GM23338 (cell line): ENCODE measurements around the gene NADK2. TPM values are rescaled to one million over a fixed set of nuclear protein-coding genes. Genes with fewer than 3 reads are reported as not detected.

Experiments used
- ATAC-seq: fragments of 200-7000 bp; cut with Tn5 transposase; 3 replicates; pipeline ENCODE4 v1.9.1; 2020
- DNase-seq: peaks from one replicate; pipeline ENCODE4 v3.0.0-alpha.2; 2015; ENCODE audit warnings: low spot score
- H2AFZ ChIP-seq: fragments of 200-600 bp; sonication (generic); 2 replicates; pipeline ENCODE4 v1.8.0; 2016; ENCODE audit warnings: antibody characterized with exemption, mild to moderate bottlenecking, moderate library complexity
- H3F3A ChIP-seq: fragments of 200-600 bp; sonication (generic); replicated peaks from 2 replicates; pipeline ENCODE4 v1.8.0; 2017; ENCODE audit warnings: antibody characterized with exemption, mixed run types, low read depth
- H3K27ac ChIP-seq: fragments of 200-600 bp; sonication (generic); 2 replicates; pipeline ENCODE4 v1.6.1; 2016; ENCODE audit warnings: low read depth
- H3K27me3 ChIP-seq: fragments of 200-600 bp; sonication (generic); 2 replicates; pipeline ENCODE4 v1.8.0; 2016; ENCODE audit warnings: mild to moderate bottlenecking, mixed run types, moderate library complexity; ENCODE audit not compliant: insufficient read depth
- H3K36me3 ChIP-seq: fragments of 200-600 bp; sonication (generic); 2 replicates; pipeline ENCODE4 v1.8.0; 2016; ENCODE audit warnings: mild to moderate bottlenecking; ENCODE audit not compliant: insufficient read depth
- H3K4me1 ChIP-seq: fragments of 200-600 bp; sonication (generic); 2 replicates; pipeline ENCODE4 v1.8.0; 2016; ENCODE audit warnings: mild to moderate bottlenecking, moderate library complexity; ENCODE audit not compliant: insufficient read depth
- H3K4me2 ChIP-seq: fragments of 200-600 bp; sonication (generic); 2 replicates; pipeline ENCODE4 v1.7.1; 2017; ENCODE audit warnings: mixed run types
- H3K4me3 ChIP-seq: fragments of 200-600 bp; sonication (generic); 2 replicates; pipeline ENCODE4 v1.6.1; 2016; ENCODE audit warnings: mixed run types
- H3K79me2 ChIP-seq: fragments of 200-600 bp; sonication (generic); replicated peaks from 2 replicates; pipeline ENCODE4 v1.8.0; 2017; ENCODE audit warnings: mild to moderate bottlenecking; ENCODE audit not compliant: insufficient read depth
- H3K9me2 ChIP-seq: fragments of 200-600 bp; sonication (generic); 2 replicates; pipeline ENCODE4 v1.8.0; 2017; ENCODE audit not compliant: insufficient read depth
- H4K20me1 ChIP-seq: fragments of 200-600 bp; sonication (generic); replicated peaks from 2 replicates; pipeline ENCODE4 v1.8.0; 2017; ENCODE audit warnings: mild to moderate bottlenecking; ENCODE audit not compliant: insufficient read depth
- H3K27ac Mint-ChIP-seq: 2 replicates; pipeline ENCODE4 v1.8.0; 2020; ENCODE audit warnings: inconsistent platforms, mild to moderate bottlenecking, moderate library complexity, mixed read lengths
- H3K27me3 Mint-ChIP-seq: 3 replicates; pipeline ENCODE4 v1.8.0; 2022; ENCODE audit warnings: low read depth, mild to moderate bottlenecking, moderate library complexity, mixed read lengths, inconsistent platforms; ENCODE audit not compliant: insufficient read depth, poor library complexity
- H3K36me3 Mint-ChIP-seq: 3 replicates; pipeline ENCODE4 v1.8.0; 2021; ENCODE audit warnings: low read depth, mild to moderate bottlenecking, inconsistent platforms, moderate library complexity, mixed read lengths
- H3K4me1 Mint-ChIP-seq: 3 replicates; pipeline ENCODE4 v1.8.0; 2020; ENCODE audit warnings: mild to moderate bottlenecking, inconsistent platforms, mixed read lengths
- H3K4me3 Mint-ChIP-seq: 3 replicates; pipeline ENCODE4 v1.8.0; 2021; ENCODE audit warnings: moderate library complexity, mild to moderate bottlenecking, inconsistent platforms, mixed read lengths
- H3K9me3 Mint-ChIP-seq: 3 replicates; pipeline ENCODE4 v1.8.0; 2020; ENCODE audit warnings: moderate library complexity, mild to moderate bottlenecking, inconsistent platforms, mixed read lengths
- CREB1 ChIP-seq: fragments of 250-450 bp; sonication (Bioruptor Pico); IDR thresholded peaks from 2 replicates; pipeline ENCODE4 v1.5.0; 2020; ENCODE audit warnings: low read depth, mild to moderate bottlenecking, moderate library complexity
- ETS1 ChIP-seq: IDR thresholded peaks from 2 replicates; pipeline ENCODE4 v1.6.1; 2016; ENCODE audit warnings: antibody characterized with exemption
- EZH2 ChIP-seq: fragments of 200-600 bp; sonication (generic); IDR thresholded peaks from one replicate; pipeline ENCODE4 v1.8.0; 2017; ENCODE audit warnings: antibody characterized with exemption, mild to moderate bottlenecking, low read depth; ENCODE audit not compliant: unreplicated experiment
- EZH2phosphoT487 ChIP-seq: fragments of 200-600 bp; sonication (generic); IDR thresholded peaks from one replicate; pipeline ENCODE4 v1.8.1; 2018; ENCODE audit warnings: antibody characterized with exemption; ENCODE audit not compliant: unreplicated experiment
- JUNB ChIP-seq: IDR thresholded peaks from one replicate; pipeline ENCODE4 v1.6.1; 2016; ENCODE audit warnings: antibody characterized with exemption; ENCODE audit not compliant: unreplicated experiment
- NANOG ChIP-seq: IDR thresholded peaks from 2 replicates; pipeline ENCODE4 v1.6.1; 2016; ENCODE audit warnings: antibody characterized with exemption, borderline replicate concordance
- POLR2AphosphoS5 ChIP-seq: IDR thresholded peaks from 2 replicates; pipeline ENCODE4 v1.6.1; 2016; ENCODE audit warnings: antibody characterized with exemption, low read depth
- STAT1 ChIP-seq: IDR thresholded peaks from one replicate; pipeline ENCODE4 v1.6.1; 2016; ENCODE audit warnings: antibody characterized with exemption; ENCODE audit not compliant: unreplicated experiment
- ZNF114 ChIP-seq: fragments of 250-450 bp; sonication (Bioruptor Pico); IDR thresholded peaks from 2 replicates; pipeline ENCODE4 v1.5.0; 2020; ENCODE audit warnings: mild to moderate bottlenecking, moderate library complexity
- ZNF331 ChIP-seq: fragments of 250-450 bp; sonication (Bioruptor Pico); IDR thresholded peaks from 2 replicates; pipeline ENCODE4 v1.5.0; 2020; ENCODE audit warnings: low read depth, mild to moderate bottlenecking, moderate library complexity
- ZNF462 ChIP-seq: fragments of 250-450 bp; sonication (Bioruptor Pico); IDR thresholded peaks from 2 replicates; pipeline ENCODE4 v1.5.0; 2020; ENCODE audit warnings: mild to moderate bottlenecking, moderate library complexity
- polyA plus RNA-seq: library from polyadenylated mRNA; unstranded; fragments of >200 nt; fragmentation: Nextera tagmentation; extraction: Ambion mirVana; gene quantifications from 2 replicates; pipeline ENCODE4 v1.2.1, GENCODE V29; 2016
- total RNA-seq: library from RNA; depleted of rRNA; stranded (reverse); fragments of >200 nt; shearing (Covaris generic); gene quantifications from 2 replicates; pipeline ENCODE4 v1.2.3, GENCODE V29; 2014
- TF ChIP-seq, protein P1 (sequence below): IDR thresholded peaks from one replicate; pipeline ENCODE4 v1.6.1; 2018; ENCODE audit warnings: antibody characterized with exemption; ENCODE audit not compliant: unreplicated experiment
- TF ChIP-seq, protein P2 (sequence below), 2 experiments: fragments of 200-600 bp in 1 of 2; sonication (generic) in 1 of 2; conservative IDR thresholded peaks; 2 replicates each; pipeline versions ENCODE4 v1.5.1 to v1.6.1; 2016 to 2017; ENCODE audit warnings: antibody characterized with exemption in 2 of 2, low read depth in 2 of 2, mild to moderate bottlenecking in 2 of 2, moderate library complexity in 1 of 2

Gene NADK2
- total and polyA plus RNA-seq, 2 experiments from 2014 or later: 4.5 to 16.0 TPM

- no peak overlapping the region for H3K4me2 ChIP-seq
- no peaks in the 10 kb centered on the region for H3K9me2 ChIP-seq
- H3K27ac ChIP-seq: no peak overlapping the region
- no peaks in the 10 kb centered on the region for H3K36me3 ChIP-seq
- H3K4me3 ChIP-seq: no peak overlapping the region
- no peaks in the 10 kb centered on the region for H3K79me2 ChIP-seq
- ATAC-seq (no peak), DNase-seq (no peak)
- no peak overlapping the region for H2AFZ ChIP-seq
- no peaks in the 10 kb centered on the region for H3K27me3 ChIP-seq
- no peaks in the 10 kb centered on the region for H4K20me1 ChIP-seq
- no peak overlapping the region for H3K4me3 Mint-ChIP-seq
- H3K4me1 ChIP-seq: no peaks in the 10 kb centered on the region
- no peaks in the 10 kb centered on the region for H3K36me3 Mint-ChIP-seq
- H3K27ac Mint-ChIP-seq: no peak overlapping the region
- no peaks in the 10 kb centered on the region for H3K27me3 Mint-ChIP-seq
- no peaks in the 10 kb centered on the region for H3K4me1 Mint-ChIP-seq
- no peak for TF ChIP-seq POLR2AphosphoS5
- no peak for TF ChIP-seq ETS1
- no peak for TF ChIP-seq NANOG
- TF ChIP-seq, protein P1, sequence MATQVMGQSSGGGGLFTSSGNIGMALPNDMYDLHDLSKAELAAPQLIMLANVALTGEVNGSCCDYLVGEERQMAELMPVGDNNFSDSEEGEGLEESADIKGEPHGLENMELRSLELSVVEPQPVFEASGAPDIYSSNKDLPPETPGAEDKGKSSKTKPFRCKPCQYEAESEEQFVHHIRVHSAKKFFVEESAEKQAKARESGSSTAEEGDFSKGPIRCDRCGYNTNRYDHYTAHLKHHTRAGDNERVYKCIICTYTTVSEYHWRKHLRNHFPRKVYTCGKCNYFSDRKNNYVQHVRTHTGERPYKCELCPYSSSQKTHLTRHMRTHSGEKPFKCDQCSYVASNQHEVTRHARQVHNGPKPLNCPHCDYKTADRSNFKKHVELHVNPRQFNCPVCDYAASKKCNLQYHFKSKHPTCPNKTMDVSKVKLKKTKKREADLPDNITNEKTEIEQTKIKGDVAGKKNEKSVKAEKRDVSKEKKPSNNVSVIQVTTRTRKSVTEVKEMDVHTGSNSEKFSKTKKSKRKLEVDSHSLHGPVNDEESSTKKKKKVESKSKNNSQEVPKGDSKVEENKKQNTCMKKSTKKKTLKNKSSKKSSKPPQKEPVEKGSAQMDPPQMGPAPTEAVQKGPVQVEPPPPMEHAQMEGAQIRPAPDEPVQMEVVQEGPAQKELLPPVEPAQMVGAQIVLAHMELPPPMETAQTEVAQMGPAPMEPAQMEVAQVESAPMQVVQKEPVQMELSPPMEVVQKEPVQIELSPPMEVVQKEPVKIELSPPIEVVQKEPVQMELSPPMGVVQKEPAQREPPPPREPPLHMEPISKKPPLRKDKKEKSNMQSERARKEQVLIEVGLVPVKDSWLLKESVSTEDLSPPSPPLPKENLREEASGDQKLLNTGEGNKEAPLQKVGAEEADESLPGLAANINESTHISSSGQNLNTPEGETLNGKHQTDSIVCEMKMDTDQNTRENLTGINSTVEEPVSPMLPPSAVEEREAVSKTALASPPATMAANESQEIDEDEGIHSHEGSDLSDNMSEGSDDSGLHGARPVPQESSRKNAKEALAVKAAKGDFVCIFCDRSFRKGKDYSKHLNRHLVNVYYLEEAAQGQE: no peak
- TF ChIP-seq ZNF462 (CRISPR knock-in tag): no peak
- TF ChIP-seq ZNF114 (CRISPR knock-in tag): no peak
- TF ChIP-seq JUNB: no peak
- no peak for TF ChIP-seq ZNF331 (CRISPR knock-in tag)
- TF ChIP-seq, protein P2, sequence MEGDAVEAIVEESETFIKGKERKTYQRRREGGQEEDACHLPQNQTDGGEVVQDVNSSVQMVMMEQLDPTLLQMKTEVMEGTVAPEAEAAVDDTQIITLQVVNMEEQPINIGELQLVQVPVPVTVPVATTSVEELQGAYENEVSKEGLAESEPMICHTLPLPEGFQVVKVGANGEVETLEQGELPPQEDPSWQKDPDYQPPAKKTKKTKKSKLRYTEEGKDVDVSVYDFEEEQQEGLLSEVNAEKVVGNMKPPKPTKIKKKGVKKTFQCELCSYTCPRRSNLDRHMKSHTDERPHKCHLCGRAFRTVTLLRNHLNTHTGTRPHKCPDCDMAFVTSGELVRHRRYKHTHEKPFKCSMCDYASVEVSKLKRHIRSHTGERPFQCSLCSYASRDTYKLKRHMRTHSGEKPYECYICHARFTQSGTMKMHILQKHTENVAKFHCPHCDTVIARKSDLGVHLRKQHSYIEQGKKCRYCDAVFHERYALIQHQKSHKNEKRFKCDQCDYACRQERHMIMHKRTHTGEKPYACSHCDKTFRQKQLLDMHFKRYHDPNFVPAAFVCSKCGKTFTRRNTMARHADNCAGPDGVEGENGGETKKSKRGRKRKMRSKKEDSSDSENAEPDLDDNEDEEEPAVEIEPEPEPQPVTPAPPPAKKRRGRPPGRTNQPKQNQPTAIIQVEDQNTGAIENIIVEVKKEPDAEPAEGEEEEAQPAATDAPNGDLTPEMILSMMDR (conservative IDR thresholded peaks at IDR 0.05; ENCODE audit: low read depth in 2 of 2): no peak
- no peak for TF ChIP-seq EZH2
- no peak for TF ChIP-seq EZH2phosphoT487
- no peak for TF ChIP-seq CREB1
- no peak for TF ChIP-seq STAT1
- H3F3A ChIP-seq: no peaks in the 10 kb centered on the region
- no peaks in the 10 kb centered on the region for H3K9me3 Mint-ChIP-seq
Measured at GRCh38 chr5:36217988-36218387, 23.7 kb downstream of the NADK2 start.
